Measurements from ENCODE around the gene TEAD2.

DNA sequence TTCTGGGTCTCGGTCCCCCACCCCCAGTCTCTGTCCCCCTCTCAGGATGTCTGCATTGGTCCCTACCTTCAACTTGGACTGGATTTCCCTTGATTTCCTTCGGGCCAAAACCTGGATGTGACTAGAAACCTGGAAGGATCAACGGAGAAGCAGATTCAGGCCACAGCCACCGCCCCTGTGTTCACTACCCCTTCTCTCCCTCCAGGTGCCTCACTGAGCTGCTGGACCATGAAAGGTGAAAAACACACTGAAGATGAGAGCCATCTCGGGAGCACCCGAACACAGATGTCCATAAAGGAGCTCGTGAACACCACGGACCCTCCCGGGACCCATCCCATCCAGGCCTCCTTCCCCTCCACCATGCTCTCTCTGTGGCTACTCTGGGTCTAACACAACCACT lies 5.0 kb downstream of the TEAD2 start:
- TF ChIP-seq EP300 (conservative IDR thresholded peaks at IDR 0.05; ENCODE audit: poor library complexity, severe bottlenecking): no peak
- TF ChIP-seq, protein P1, sequence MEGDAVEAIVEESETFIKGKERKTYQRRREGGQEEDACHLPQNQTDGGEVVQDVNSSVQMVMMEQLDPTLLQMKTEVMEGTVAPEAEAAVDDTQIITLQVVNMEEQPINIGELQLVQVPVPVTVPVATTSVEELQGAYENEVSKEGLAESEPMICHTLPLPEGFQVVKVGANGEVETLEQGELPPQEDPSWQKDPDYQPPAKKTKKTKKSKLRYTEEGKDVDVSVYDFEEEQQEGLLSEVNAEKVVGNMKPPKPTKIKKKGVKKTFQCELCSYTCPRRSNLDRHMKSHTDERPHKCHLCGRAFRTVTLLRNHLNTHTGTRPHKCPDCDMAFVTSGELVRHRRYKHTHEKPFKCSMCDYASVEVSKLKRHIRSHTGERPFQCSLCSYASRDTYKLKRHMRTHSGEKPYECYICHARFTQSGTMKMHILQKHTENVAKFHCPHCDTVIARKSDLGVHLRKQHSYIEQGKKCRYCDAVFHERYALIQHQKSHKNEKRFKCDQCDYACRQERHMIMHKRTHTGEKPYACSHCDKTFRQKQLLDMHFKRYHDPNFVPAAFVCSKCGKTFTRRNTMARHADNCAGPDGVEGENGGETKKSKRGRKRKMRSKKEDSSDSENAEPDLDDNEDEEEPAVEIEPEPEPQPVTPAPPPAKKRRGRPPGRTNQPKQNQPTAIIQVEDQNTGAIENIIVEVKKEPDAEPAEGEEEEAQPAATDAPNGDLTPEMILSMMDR (IDR thresholded peaks at IDR 0.05; ENCODE audit: poor library complexity, severe bottlenecking): no peak
- TF ChIP-seq, protein P2, sequence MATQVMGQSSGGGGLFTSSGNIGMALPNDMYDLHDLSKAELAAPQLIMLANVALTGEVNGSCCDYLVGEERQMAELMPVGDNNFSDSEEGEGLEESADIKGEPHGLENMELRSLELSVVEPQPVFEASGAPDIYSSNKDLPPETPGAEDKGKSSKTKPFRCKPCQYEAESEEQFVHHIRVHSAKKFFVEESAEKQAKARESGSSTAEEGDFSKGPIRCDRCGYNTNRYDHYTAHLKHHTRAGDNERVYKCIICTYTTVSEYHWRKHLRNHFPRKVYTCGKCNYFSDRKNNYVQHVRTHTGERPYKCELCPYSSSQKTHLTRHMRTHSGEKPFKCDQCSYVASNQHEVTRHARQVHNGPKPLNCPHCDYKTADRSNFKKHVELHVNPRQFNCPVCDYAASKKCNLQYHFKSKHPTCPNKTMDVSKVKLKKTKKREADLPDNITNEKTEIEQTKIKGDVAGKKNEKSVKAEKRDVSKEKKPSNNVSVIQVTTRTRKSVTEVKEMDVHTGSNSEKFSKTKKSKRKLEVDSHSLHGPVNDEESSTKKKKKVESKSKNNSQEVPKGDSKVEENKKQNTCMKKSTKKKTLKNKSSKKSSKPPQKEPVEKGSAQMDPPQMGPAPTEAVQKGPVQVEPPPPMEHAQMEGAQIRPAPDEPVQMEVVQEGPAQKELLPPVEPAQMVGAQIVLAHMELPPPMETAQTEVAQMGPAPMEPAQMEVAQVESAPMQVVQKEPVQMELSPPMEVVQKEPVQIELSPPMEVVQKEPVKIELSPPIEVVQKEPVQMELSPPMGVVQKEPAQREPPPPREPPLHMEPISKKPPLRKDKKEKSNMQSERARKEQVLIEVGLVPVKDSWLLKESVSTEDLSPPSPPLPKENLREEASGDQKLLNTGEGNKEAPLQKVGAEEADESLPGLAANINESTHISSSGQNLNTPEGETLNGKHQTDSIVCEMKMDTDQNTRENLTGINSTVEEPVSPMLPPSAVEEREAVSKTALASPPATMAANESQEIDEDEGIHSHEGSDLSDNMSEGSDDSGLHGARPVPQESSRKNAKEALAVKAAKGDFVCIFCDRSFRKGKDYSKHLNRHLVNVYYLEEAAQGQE (IDR thresholded peaks at IDR 0.05; ENCODE audit: borderline replicate concordance): no peak
- no peak for TF ChIP-seq POLR2AphosphoS5 (IDR thresholded peaks at IDR 0.05)
- no peak for TF ChIP-seq EZH2 (IDR thresholded peaks at IDR 0.05; ENCODE audit: borderline replicate concordance, insufficient read depth, low read length, poor library complexity, severe bottlenecking)
- TF ChIP-seq RAD21 (conservative IDR thresholded peaks at IDR 0.05): no peak
- no peak for TF ChIP-seq SMC3 (conservative IDR thresholded peaks at IDR 0.05; ENCODE audit: poor library complexity)
- TF ChIP-seq MXI1 (conservative IDR thresholded peaks at IDR 0.05; ENCODE audit: poor library complexity, severe bottlenecking): no peak
- no peak for TF ChIP-seq TAF1 (IDR thresholded peaks at IDR 0.05; ENCODE audit: low read depth)

Measured in neural cell (in vitro differentiated cells).